OCI-LY3 (cell line): Measurements from ENCODE around the gene PATE2.

Source experiments
- H2AFZ ChIP-seq: fragments of 200-600, 300-600 bp; shearing (Covaris generic); 2 replicates; pipeline ENCODE4 v1.6.0; 2014; ENCODE audit warnings: antibody characterized with exemption, low read depth, low read length
- H3K27ac ChIP-seq: fragments of 200-600, 300-600 bp; sonication (generic); 2 replicates; pipeline ENCODE4 v1.5.1; 2014; ENCODE audit warnings: mild to moderate bottlenecking, low read length, moderate library complexity, mixed read lengths
- H3K27me3 ChIP-seq: fragments of 200-600, 300-600 bp; sonication (generic); 2 replicates; pipeline ENCODE4 v1.6.1; 2014; ENCODE audit warnings: low read depth, low read length, mixed read lengths
- H3K36me3 ChIP-seq: fragments of 200-600, 300-600 bp; sonication (generic); replicated peaks from 2 replicates; pipeline ENCODE3; 2014; ENCODE audit warnings: low read depth, low read length, mixed read lengths
- H3K4me1 ChIP-seq: fragments of 300-600, 200-600 bp; sonication (generic); 2 replicates; pipeline ENCODE4 v1.6.1; 2014; ENCODE audit warnings: low read length, mixed read lengths
- H3K4me2 ChIP-seq: fragments of 200-600, 300-600 bp; sonication (generic); 2 replicates; pipeline ENCODE4 v1.6.1; 2014; ENCODE audit warnings: low read length, mixed read lengths
- H3K4me3 ChIP-seq: fragments of 300-600, 200-600 bp; sonication (generic); 2 replicates; pipeline ENCODE4 v1.5.1; 2014; ENCODE audit warnings: antibody characterized with exemption, mild to moderate bottlenecking, low read length, moderate library complexity
- H3K79me2 ChIP-seq: fragments of 300-600, 200-600 bp; shearing (Covaris generic); 2 replicates; pipeline ENCODE4 v1.6.1; 2014; ENCODE audit warnings: mild to moderate bottlenecking, low read length, mixed read lengths
- H3K9ac ChIP-seq: fragments of 300-600, 200-600 bp; shearing (Covaris generic); 2 replicates; pipeline ENCODE4 v1.6.0; 2014; ENCODE audit warnings: mild to moderate bottlenecking, low read length, moderate library complexity
- H3K9me3 ChIP-seq: fragments of 200-600, 300-600 bp; shearing (Covaris generic); 2 replicates; pipeline ENCODE4 v1.6.1; 2014; ENCODE audit warnings: low read length, mixed read lengths; ENCODE audit not compliant: insufficient read depth
- H4K20me1 ChIP-seq: fragments of 200-600, 300-600 bp; sonication (generic); 2 replicates; pipeline ENCODE4 v1.6.1; 2016; ENCODE audit warnings: low read length, mixed read lengths; ENCODE audit not compliant: insufficient read depth
- CTCF ChIP-seq: fragments of 200-600, 300-600 bp; sonication (generic); IDR thresholded peaks from 2 replicates; pipeline ENCODE4 v1.5.1; 2014; ENCODE audit warnings: antibody characterized with exemption, low read length, low read depth
- EZH2phosphoT487 ChIP-seq: fragments of 200-600 bp; shearing (Covaris generic); IDR thresholded peaks from 2 replicates; pipeline ENCODE4 v1.6.1; 2018; ENCODE audit warnings: antibody characterized with exemption, mixed run types, low read depth

The PATE2 gene

DNA sequence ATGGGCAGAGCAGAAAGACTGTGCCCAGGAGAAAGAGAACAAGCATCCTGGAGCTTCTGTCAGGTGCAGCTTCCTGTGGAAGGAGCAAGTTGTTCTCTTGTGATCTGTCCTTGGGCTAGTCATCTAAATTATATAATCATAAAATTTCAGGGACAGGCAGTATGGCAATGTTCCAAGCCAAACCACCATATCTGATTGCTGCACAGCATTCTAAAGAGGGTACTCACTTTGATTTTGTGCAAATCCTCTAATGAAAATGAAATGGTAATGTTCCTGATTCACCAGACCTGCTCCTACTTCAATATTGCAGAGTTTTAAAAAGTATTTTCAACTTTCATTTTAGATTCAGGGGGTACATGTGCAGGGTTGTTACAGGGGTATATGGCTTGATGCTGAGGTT is at the start of gene PATE2:
TSS of gene PATE2 (minus strand) at position 101 of the 400 bp plus-strand sequence. CDS start at position 46, 55 bp downstream.
- Histone ChIP-seq H4K20me1 (no peaks in the 10 kb centered on the region), H2AFZ (no peak within 1 kb of the TSS), H3K4me2 (no peak within 1 kb of the TSS), H3K79me2 (no peaks in the 10 kb centered on the region), H3K9me3 (no peaks in the 10 kb centered on the region), H3K27ac (no peak within 1 kb of the TSS), H3K9ac (no peak within 1 kb of the TSS), H3K4me3 (no peak within 1 kb of the TSS), H3K27me3 (no peaks in the 10 kb centered on the region), H3K36me3 (no peaks in the 10 kb centered on the region), H3K4me1 (no peaks in the 10 kb centered on the region)
- TF ChIP-seq EZH2phosphoT487 (no peak), CTCF (no peak)

- Histone ChIP-seq H3K36me3 (no peaks in the 10 kb centered on the region), H2AFZ (no peak overlapping the region), H3K9ac (no peak overlapping the region), H3K4me3 (no peak overlapping the region), H3K79me2 (no peaks in the 10 kb centered on the region), H4K20me1 (no peaks in the 10 kb centered on the region), H3K9me3 (peaks cover 2% of the 10 kb centered on the region), H3K4me1 (no peaks in the 10 kb centered on the region), H3K27ac (no peak overlapping the region), H3K4me2 (no peak overlapping the region), H3K27me3 (no peaks in the 10 kb centered on the region)
- TF ChIP-seq EZH2phosphoT487 (no peak), CTCF (no peak)
Measured at GRCh38 chr11:125807909-125808308, 29.3 kb upstream of the PATE2 start.

DNA sequence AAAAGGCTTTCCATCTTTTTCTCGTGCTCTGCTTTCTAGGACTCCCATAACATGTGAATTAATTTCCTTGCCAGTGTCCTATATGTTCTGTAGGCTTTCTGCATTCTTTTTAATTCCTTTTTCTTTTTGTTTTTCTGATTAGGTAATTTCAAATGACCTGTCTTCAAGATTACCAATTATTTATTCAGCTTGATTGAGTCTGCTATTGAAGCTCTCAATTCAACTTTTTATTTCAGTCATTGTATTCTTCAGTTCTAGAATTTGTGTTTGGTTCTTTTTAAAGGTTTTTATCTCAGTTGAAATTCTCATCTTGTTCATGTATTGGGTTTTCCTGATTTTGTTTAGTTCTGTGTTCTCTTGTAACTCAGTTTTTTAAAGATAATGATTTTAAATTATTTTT is 23.8 kb upstream of the PATE2 start:
- H3K36me3 ChIP-seq = no peaks in the 10 kb centered on the region
- H2AFZ ChIP-seq = no peak overlapping the region
- peaks cover 13% of the 10 kb centered on the region for H3K9me3 ChIP-seq
- no peaks in the 10 kb centered on the region for H3K27me3 ChIP-seq
- H3K4me3 ChIP-seq = no peak overlapping the region
- TF ChIP-seq EZH2phosphoT487 (no peak), CTCF (no peak)
- no peaks in the 10 kb centered on the region for H3K4me1 ChIP-seq
- no peak overlapping the region for H3K27ac ChIP-seq
- H3K9ac ChIP-seq = no peak overlapping the region
- H3K4me2 ChIP-seq = no peak overlapping the region
- no peaks in the 10 kb centered on the region for H3K79me2 ChIP-seq
- no peaks in the 10 kb centered on the region for H4K20me1 ChIP-seq

- Histone ChIP-seq H3K27ac (no peak overlapping the region), H3K4me2 (no peak overlapping the region), H3K79me2 (no peaks in the 10 kb centered on the region), H4K20me1 (no peaks in the 10 kb centered on the region), H3K9me3 (peaks cover 13% of the 10 kb centered on the region), H3K36me3 (no peaks in the 10 kb centered on the region), H3K4me1 (no peaks in the 10 kb centered on the region), H3K4me3 (no peak overlapping the region), H2AFZ (no peak overlapping the region), H3K9ac (no peak overlapping the region), H3K27me3 (no peaks in the 10 kb centered on the region)
- TF ChIP-seq CTCF = no peak
- TF ChIP-seq EZH2phosphoT487 = no peak
Measured at GRCh38 chr11:125799808-125800207, 21.2 kb upstream of the PATE2 start.
